GM10847 (cell line): Measurements from ENCODE around the gene MORN3.
A peak's percentile ranks its signal among the peaks of the same experiment; 100 is the strongest.

Source experiments
- POLR2A ChIP-seq: IDR thresholded peaks from 2 replicates; pipeline ENCODE4 v1.6.1; 2011; ENCODE audit not compliant: insufficient read length; ENCODE audit errors: extremely low read depth

Gene MORN3

DNA sequence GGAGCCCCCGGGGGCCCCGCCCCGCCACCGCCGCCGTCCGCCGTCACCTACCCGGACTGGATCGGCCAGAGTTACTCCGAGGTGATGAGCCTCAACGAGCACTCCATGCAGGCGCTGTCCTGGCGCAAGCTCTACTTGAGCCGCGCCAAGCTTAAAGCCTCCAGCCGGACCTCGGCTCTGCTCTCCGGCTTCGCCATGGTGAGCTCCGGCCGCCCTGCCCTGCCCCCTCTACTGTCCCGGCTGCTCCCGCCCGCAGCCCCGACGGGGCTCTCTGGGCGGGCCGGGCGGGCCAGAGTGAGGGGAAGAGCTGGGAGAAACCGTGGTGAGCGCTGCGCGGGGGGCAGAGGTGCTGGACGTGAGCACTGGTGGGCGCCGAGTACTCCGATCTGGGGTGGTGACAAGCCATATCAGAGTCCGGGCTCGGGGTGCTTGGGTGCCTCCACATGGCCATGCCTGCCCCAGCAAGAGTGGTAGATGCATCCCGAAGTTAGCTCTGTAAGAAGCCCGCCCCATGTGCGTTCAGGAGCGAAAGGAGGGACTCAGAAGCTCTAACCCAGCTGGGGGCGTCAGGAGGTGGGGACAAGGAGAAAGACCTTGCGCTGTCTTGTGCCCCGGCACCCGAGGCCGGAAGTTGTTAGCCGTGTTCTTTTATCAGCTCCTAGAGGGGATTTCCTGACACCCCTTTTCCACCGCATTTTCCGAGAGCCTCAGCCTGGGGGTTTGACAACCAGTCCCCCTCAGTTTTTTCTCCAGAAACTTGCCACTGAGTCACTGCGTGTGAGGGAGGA is 42.4 kb downstream of the MORN3 start:
- TF ChIP-seq POLR2A, result peak; percentile 57

GRCh38 chr12:121626087-121626852 is 43.2 kb downstream of the MORN3 start, which contains the start of gene ORAI1:
Gene ORAI1, plus strand, starts transcription at chr12:121626530.
- TF ChIP-seq POLR2A, result peak; percentile 86

DNA sequence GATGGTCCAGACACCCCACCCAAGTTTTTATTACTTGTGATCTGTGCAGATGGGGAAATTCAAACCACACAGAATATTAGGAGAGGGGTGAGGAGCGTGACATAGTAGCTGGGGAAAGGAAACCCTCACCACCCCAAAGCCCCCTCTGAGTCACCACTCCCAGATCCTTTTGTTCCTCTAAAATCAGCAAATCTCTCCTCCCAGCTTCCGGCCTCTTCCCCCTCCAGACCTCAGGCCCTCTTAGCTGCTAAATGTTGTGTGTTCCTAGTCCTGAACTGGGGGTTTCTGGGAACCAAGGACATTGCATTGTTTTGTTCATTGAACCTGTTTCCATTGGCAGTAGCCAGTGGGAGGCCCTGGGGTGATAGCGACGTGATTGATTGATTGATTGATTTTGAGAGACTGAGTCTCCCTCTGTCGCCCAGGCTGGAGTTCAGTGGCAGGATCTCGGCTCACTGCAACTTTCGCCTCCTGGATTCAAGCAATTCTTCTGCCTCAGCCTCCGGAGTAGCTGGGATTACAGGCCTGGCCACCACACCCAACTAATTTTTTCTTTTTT is 49.0 kb downstream of the MORN3 start:
- no peak for TF ChIP-seq POLR2A

DNA sequence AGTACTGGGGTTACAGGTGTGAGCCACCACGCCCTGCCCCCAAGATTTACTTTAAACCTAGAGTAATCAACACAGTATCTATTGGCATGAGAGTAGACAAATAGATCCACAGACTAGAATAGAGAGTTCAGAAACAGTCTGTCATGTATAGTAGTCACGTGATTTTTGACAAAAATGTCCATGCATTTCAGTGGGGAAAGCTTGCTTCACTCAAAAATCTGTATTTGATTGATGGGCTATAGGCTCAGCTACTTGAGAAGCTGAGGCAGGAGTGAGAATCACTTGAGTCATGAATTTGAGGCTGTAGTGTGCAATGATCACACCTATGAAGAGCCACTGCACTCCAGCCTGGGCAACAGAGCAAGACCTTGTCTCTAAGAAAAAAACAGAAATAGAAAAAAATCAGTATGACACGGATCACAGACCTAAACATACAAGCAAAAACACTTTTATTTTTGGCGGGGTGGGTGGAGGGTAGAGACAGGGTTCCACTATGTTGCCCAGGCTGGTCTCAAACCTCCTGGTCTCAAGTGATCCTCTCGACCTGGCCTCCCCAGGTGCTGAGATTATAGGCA is 50.7 kb downstream of the MORN3 start:
- TF ChIP-seq POLR2A, result no peak

DNA sequence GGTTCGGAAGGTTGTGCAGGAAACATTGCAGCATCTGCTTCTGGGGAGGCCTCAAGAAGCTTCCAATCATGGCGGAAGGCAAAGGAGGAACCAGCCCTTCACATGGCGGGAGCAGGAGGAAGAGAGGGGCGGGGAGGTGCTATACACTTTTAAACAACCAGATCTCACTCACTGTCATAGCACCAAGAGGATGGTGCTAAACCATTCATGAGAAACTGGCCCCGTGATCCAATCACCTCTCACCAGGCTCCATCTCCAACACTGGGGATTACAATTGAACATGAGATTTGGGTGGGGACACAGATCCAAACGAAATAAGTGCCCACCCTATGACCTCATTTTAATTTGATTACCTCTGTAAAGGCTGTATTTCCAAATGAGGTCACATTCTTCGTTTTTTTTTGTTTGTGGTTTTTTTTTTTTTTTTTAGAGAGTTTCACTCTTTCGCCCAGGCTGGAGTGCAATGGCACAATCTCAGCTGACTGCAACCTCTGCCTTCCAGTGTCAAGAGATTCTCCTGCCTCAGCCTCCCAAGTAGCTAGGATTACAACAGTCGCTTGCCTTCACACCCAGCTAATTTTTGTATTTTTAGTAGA is 54.5 kb downstream of the MORN3 start:
- no peak for TF ChIP-seq POLR2A

GRCh38 chr12:121613462-121613861 is 56.0 kb downstream of the MORN3 start:
- TF ChIP-seq POLR2A, result no peak

DNA sequence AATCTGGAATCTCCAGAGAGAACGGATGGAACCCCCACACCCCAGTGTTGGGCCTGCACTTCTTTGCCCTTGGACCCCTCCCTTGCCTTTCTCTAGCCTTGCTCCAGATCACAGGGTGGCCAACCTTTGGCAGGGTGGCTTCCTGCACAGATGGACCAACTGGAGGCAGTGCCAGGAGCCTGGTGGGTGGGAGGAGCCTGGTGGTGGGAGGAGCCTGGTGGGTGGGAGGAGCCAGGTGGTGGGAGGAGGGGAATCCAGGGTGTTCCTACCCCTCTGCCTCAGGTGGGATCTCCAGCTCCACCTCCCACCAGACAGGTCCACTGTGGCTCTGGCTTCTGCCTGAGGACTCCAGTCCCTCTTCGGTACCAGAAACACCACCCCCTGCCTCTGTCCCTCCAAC is 58.1 kb downstream of the MORN3 start:
- TF ChIP-seq POLR2A, result no peak

DNA sequence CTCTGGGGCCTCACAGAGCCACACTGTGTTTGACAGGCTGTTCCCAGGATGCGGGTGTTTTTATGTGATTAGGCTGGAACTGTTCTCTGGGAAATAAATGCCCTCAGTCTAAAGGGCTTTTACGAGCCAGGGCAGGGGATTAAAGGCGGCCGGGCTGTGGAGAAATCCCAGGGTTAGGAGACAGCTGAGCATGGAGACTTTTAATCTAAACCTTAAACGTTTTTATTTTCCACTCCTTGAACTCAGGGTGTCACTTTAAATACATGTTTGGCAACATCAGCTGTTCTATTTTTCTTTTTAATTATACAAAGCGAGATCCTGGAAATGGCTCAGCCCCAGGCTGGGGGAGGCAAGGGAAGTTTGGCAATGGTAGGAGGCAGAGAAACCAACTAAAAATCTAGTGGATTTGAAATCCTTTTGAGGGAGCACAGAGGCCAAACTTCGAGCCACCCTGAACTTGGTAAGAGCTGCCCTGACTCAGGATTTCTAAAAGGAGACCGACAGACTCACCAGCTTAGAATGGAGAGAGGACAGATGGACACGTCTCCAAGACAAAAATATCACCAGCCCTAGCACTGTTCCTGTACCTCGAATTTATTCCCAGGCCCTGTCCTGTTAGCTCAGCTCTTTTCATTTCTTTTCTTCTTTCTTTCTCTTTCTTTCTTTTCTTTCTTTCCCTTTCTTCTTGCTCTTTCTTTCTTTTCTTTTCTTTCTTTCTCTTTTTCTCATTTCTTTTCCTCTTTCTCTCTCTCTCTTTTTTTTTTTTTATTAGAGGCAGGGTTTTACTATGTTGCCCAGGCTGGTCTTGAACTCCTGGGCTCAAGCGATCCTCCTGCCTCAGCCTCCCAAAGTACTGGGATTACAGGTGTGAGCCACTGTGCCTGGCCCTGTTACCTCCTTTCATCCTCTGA is 59.0 kb downstream of the MORN3 start:
- no peak for TF ChIP-seq POLR2A

- TF ChIP-seq POLR2A, result no peak
Observed at GRCh38 chr12:121608301-121608700, 61.2 kb downstream of the MORN3 start.

DNA sequence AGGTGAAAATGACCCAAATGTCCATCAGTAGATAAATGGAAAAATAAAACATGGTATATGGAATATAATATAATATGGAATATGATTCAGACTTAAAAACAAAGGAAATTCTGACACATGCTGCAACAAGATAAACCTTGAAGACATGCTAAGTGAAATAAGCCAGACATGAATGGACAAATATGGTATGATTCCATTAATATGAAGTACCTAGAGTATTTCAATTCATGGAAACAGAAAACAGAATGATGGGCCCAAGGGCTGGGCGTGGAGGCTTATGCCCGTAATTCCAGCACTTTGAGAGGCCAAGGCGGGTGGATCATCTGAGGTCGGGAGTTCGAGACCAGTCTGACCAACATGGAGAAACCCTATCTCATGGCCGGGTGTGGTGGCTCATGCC is 65.9 kb downstream of the MORN3 start:
- TF ChIP-seq POLR2A, result no peak

- no peak for TF ChIP-seq POLR2A
Observed at GRCh38 chr12:121602766-121603165, 66.7 kb downstream of the MORN3 start.

DNA sequence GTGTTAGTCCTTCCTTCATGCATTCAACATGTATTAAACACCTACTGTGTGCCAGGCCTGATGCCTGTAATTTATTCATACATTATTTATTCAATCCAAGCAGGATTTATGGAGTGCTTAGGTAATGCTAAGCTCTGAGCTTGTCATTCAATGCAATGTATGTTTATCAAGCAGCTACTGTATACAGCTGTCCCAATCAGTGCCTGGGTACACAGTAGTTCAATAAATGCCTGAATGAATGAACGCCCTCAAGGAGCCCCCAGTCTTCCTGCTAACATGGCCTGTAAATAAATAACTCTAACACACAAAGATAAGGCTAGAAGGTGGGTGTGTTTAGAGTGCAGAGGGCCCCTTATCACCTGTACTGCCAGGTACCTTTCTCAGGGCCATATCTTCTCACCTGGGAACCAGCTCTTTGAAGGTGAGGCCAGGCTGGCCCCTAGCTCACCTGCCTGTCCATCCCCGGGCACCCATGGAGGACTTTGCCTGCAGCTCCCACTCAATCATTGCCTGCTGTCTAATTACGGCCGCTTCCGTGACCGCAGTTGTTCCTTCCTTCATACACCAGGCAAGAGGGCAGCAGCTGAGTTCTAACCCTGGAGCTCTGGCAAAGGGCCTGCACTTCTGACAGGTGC is 68.6 kb downstream of the MORN3 start:
- no peak for TF ChIP-seq POLR2A
